Measurements from ENCODE around the gene PEDS1. TPM values are rescaled to one million over a fixed set of nuclear protein-coding genes. Genes with fewer than 3 reads are reported as not detected.
A peak's percentile ranks its signal among the peaks of the same experiment; 100 is the strongest.

Gene PEDS1
- total and polyA plus RNA-seq, 2 of the 13 experiments (the other 11 are each of a cell fraction or from before 2014, with no cell fraction given) = 30.5 to 93.9 TPM

- TF ChIP-seq ZNF142 (CRISPR knock-in tag; IDR thresholded peaks at IDR 0.05) (peak; percentile 95), TBX2 (CRISPR knock-in tag; IDR thresholded peaks at IDR 0.05; ENCODE audit: borderline replicate concordance) (peak; percentile 92), TRIM22 (IDR thresholded peaks at IDR 0.05) (no peak), PRDM15 (CRISPR knock-in tag; IDR thresholded peaks at IDR 0.05) (no peak), ZNF841 (CRISPR knock-in tag; IDR thresholded peaks at IDR 0.05; ENCODE audit: borderline replicate concordance) (no peak), PHB2 (IDR thresholded peaks at IDR 0.05; ENCODE audit: partially characterized antibody) (no peak), SMARCC2 (IDR thresholded peaks at IDR 0.05) (no peak), ZNF331 (CRISPR knock-in tag; IDR thresholded peaks at IDR 0.05) (peak; percentile 57), NKX3-1 (CRISPR knock-in tag; IDR thresholded peaks at IDR 0.05) (peak; percentile 93), ZNF414 (CRISPR knock-in tag; IDR thresholded peaks at IDR 0.05) (0 out of 2 replicates have a peak, but pooled peaks have one; percentile 64), SMC3 (IDR thresholded peaks at IDR 0.05; ENCODE audit: low read length) (no peak), FOXO4 (CRISPR knock-in tag; conservative IDR thresholded peaks at IDR 0.05) (no peak), RARG (CRISPR knock-in tag; IDR thresholded peaks at IDR 0.05; ENCODE audit: low read depth) (peak; percentile 76; the same call in 1 of the 2 replicates), ZBTB37 (CRISPR knock-in tag; IDR thresholded peaks at IDR 0.05) (peak; percentile 63; the same call in 1 of the 2 replicates)
These were observed 19.0 kb upstream of the PEDS1 start (continued) for GRCh38 chr20:50172347-50173013.

All from HepG2 (cell line).